HEK293 (cell line): ENCODE data around the gene VGLL2.

Source experiments
- CTCF ChIA-PET: fragments of 350-600 bp; formaldehyde crosslinking; extraction: SDS; loops from one replicate; lab custom pipeline; 2021; ENCODE audit warnings: antibody characterized with exemption; lab: Yijun Ruan, JAX
- POLR2A ChIA-PET: fragments of 300-600 bp; formaldehyde crosslinking; extraction: SDS; loops from one replicate; lab custom pipeline; 2020; ENCODE audit warnings: antibody characterized with exemption, inconsistent platforms; lab: Yijun Ruan, JAX
- H3K27ac ChIP-seq: fragments of 200-500 bp; sonication (Bioruptor generic); 2 replicates; pipeline ENCODE4 v1.5.1; 2014; ENCODE audit warnings: low read depth, low read length, control low read depth, inconsistent platforms; ENCODE audit errors: extremely low read depth
- H3K36me3 ChIP-seq, 2 experiments: fragments of 200-500 bp in 1 of 2; sonication (Bioruptor generic) in 1 of 2; 1 replicate in 1 of 2; 2 replicates in 1 of 2; pipeline ENCODE4 v1.5.1; 2014 to 2017; ENCODE audit warnings: inconsistent platforms in 2 of 2, low read length in 2 of 2; ENCODE audit not compliant: control insufficient read depth in 2 of 2, insufficient read depth in 1 of 2
- H3K4me1 ChIP-seq: fragments of 200-500 bp; sonication (Bioruptor generic); 2 replicates; pipeline ENCODE4 v1.5.1; 2014; ENCODE audit warnings: mild to moderate bottlenecking, low read length, inconsistent platforms; ENCODE audit not compliant: control insufficient read depth, insufficient read depth
- H3K4me3 ChIP-seq: 2 replicates; pipeline ENCODE4 v1.5.1; 2011; ENCODE audit warnings: low read depth, mild to moderate bottlenecking, control low read depth, low read length, moderate library complexity
- H3K9me3 ChIP-seq: fragments of 200-500 bp; sonication (Bioruptor generic); 2 replicates; pipeline ENCODE4 v1.5.1; 2014; ENCODE audit warnings: low read depth, low read length, inconsistent platforms; ENCODE audit not compliant: control insufficient read depth, insufficient read depth
- EGR2 ChIP-seq: fragments of 450-650 bp; formaldehyde crosslinking; IDR thresholded peaks from 2 replicates; pipeline ENCODE4 v1.5.1; 2016; ENCODE audit warnings: low read depth, missing biosample characterization, missing genetic modification characterization
- ELK4 ChIP-seq: IDR thresholded peaks from 2 replicates; pipeline ENCODE4 v1.6.1; 2011; ENCODE audit warnings: mild to moderate bottlenecking, low read depth, low read length, borderline replicate concordance
- MYNN ChIP-seq: fragments of 450-650 bp; formaldehyde crosslinking; IDR thresholded peaks from 2 replicates; pipeline ENCODE4 v1.5.1; 2016; ENCODE audit warnings: missing biosample characterization, missing genetic modification characterization, borderline replicate concordance
- PATZ1 ChIP-seq: fragments of 450-650 bp; formaldehyde crosslinking; IDR thresholded peaks from 2 replicates; pipeline ENCODE4 v1.5.1; 2016; ENCODE audit warnings: missing biosample characterization, missing genetic modification characterization
- PRDM2 ChIP-seq: fragments of 450-650 bp; formaldehyde crosslinking; IDR thresholded peaks from 2 replicates; pipeline ENCODE4 v1.5.1; 2016; ENCODE audit warnings: missing biosample characterization, missing genetic modification characterization, borderline replicate concordance
- ZBTB7A ChIP-seq: fragments of 450-650 bp; formaldehyde crosslinking; IDR thresholded peaks from 2 replicates; pipeline ENCODE4 v1.5.1; 2016; ENCODE audit warnings: low read depth, missing biosample characterization, missing genetic modification characterization
- ZNF114 ChIP-seq: fragments of 450-650 bp; formaldehyde crosslinking; IDR thresholded peaks from 2 replicates; pipeline ENCODE4 v1.5.0; 2017; ENCODE audit warnings: missing biosample characterization, missing genetic modification characterization
- ZNF140 ChIP-seq: fragments of 450-650 bp; formaldehyde crosslinking; IDR thresholded peaks from 2 replicates; pipeline ENCODE4 v1.5.1; 2016; ENCODE audit warnings: missing biosample characterization, missing genetic modification characterization
- ZNF175 ChIP-seq: fragments of 450-650 bp; formaldehyde crosslinking; IDR thresholded peaks from 2 replicates; pipeline ENCODE4 v1.5.1; 2016; ENCODE audit warnings: missing biosample characterization, missing genetic modification characterization
- ZNF26 ChIP-seq: fragments of 450-650 bp; formaldehyde crosslinking; IDR thresholded peaks from 2 replicates; pipeline ENCODE4 v1.5.1; 2016; ENCODE audit warnings: missing biosample characterization, missing genetic modification characterization
- ZNF404 ChIP-seq: fragments of 450-650 bp; formaldehyde crosslinking; IDR thresholded peaks from 2 replicates; pipeline ENCODE4 v1.5.1; 2017; ENCODE audit warnings: missing biosample characterization, missing genetic modification characterization
- ZNF423 ChIP-seq: fragments of 450-650 bp; formaldehyde crosslinking; IDR thresholded peaks from 2 replicates; pipeline ENCODE4 v1.5.1; 2016; ENCODE audit warnings: missing biosample characterization, missing genetic modification characterization
- ZNF514 ChIP-seq: fragments of 450-650 bp; formaldehyde crosslinking; IDR thresholded peaks from 2 replicates; pipeline ENCODE4 v1.5.1; 2016; ENCODE audit warnings: missing biosample characterization, missing genetic modification characterization
- ZNF530 ChIP-seq: fragments of 450-650 bp; formaldehyde crosslinking; IDR thresholded peaks from 2 replicates; pipeline ENCODE4 v1.5.1; 2016; ENCODE audit warnings: low read depth, missing biosample characterization, missing genetic modification characterization
- ZNF596 ChIP-seq: fragments of 450-650 bp; IDR thresholded peaks from 2 replicates; pipeline ENCODE4 v1.5.0; 2018; ENCODE audit warnings: missing biosample characterization, mild to moderate bottlenecking, missing genetic modification characterization, moderate library complexity
- ZNF692 ChIP-seq: fragments of 450-650 bp; formaldehyde crosslinking; IDR thresholded peaks from 2 replicates; pipeline ENCODE4 v1.5.1; 2016; ENCODE audit warnings: missing biosample characterization, missing genetic modification characterization
- ZNF785 ChIP-seq: fragments of 450-650 bp; formaldehyde crosslinking; IDR thresholded peaks from 2 replicates; pipeline ENCODE4 v1.5.1; 2016; ENCODE audit warnings: missing biosample characterization, missing genetic modification characterization

The VGLL2 gene

GRCh38 chr6:117298941-117299340 is 33.6 kb downstream of the VGLL2 start:
- Histone ChIP-seq H3K4me3 (no peak overlapping the region), H3K36me3 (no peaks in the 10 kb centered on the region), H3K27ac (no peak overlapping the region), H3K9me3 (no peaks in the 10 kb centered on the region), H3K4me1 (no peaks in the 10 kb centered on the region)
- TF ChIP-seq ZNF530 (no peak), ZBTB7A (tag by site-specific recombination) (no peak), ZNF140 (no peak), PATZ1 (tag by site-specific recombination) (no peak), ELK4 (no peak), EGR2 (tag by site-specific recombination) (no peak), ZNF423 (tag by site-specific recombination) (no peak), ZNF596 (tag by site-specific recombination) (no peak), ZNF692 (tag by site-specific recombination) (no peak), ZNF404 (no peak), ZNF785 (no peak), ZNF114 (tag by site-specific recombination) (no peak), ZNF514 (tag by site-specific recombination) (no peak), ZNF26 (no peak), PRDM2 (tag by site-specific recombination) (no peak), MYNN (no peak), ZNF175 (tag by site-specific recombination) (no peak)
- ChIA-PET CTCF (interaction anchor here (0.9 kb wide), 1 partner anchor 327 kb away, joined by 3 read pairs; no protein-coding TSS in a partner anchor), POLR2A (interaction anchor here (0.5 kb wide), 1 partner anchor 1440 kb away, joined by 4 read pairs; no protein-coding TSS in a partner anchor)
